Right ventricle myocardium inferior (tissue), 1 donor: ENCODE results near the gene C19orf33. TPM values are rescaled to one million over a fixed set of nuclear protein-coding genes. Genes with fewer than 3 reads are reported as not detected.
"Not testable (repeated sequence)": the region's sequence is repeated elsewhere in the genome, so short reads cannot be mapped to it uniquely, and the experiment has no call there.

Source experiments
- ATAC-seq: fragments of 200-7000 bp; cut with Tn5 transposase; one replicate; pipeline ENCODE4 v1.9.1; 2020; ENCODE audit warnings: mild to moderate bottlenecking, moderate library complexity
- DNase-seq: peaks from one replicate; pipeline ENCODE4 v3.0.0; 2021; ENCODE audit errors: missing footprints
- intact Hi-C: fragments of 100-400 bp; cut with DNase I; formaldehyde crosslinking; loops from one replicate; pipeline ENCODE4 v1.11.0; 2022
- total RNA-seq: library from RNA; stranded (reverse); fragmentation: NEBNext Ultra II Directional; extraction: Animal tissue kit (Norgen Biotek cat#: 25700); gene quantifications from one replicate; pipeline ENCODE4 v1.2.1, GENCODE V29; 2021
- donor health status: DM: no; HTN: yes; CAD: no; lungs with severe emphysema.

The C19orf33 gene
- total RNA-seq, 1 donor from 2014 or later, result 6.7 TPM

GRCh38 chr19:38323291-38323690 lies 19.2 kb downstream of the C19orf33 start:
- no peak for DNase-seq
- no peak for ATAC-seq
- intact Hi-C loops, result no loop called here

- DNase-seq, result no peak
- ATAC-seq, result no peak
- intact Hi-C loops, result no loop called here
These were observed 20.4 kb downstream of the C19orf33 start for GRCh38 chr19:38324431-38324830.

- DNase-seq (no peak), ATAC-seq (no peak)
- intact Hi-C loops, result no loop called here
These were observed 22.5 kb downstream of the C19orf33 start for GRCh38 chr19:38326591-38326990.

GRCh38 chr19:38329651-38330050 lies 25.6 kb downstream of the C19orf33 start:
- intact Hi-C loops, result no loop called here
- DNase-seq (no peak), ATAC-seq (no peak)

GRCh38 chr19:38331728-38332127 lies 27.7 kb downstream of the C19orf33 start:
- intact Hi-C loops, result no loop called here
- ATAC-seq, result no peak
- DNase-seq, result no peak

GRCh38 chr19:38333245-38333644 lies 29.2 kb downstream of the C19orf33 start:
- DNase-seq (no peak), ATAC-seq (no peak)
- intact Hi-C loops, result no loop called here

- intact Hi-C loops, result loop anchor here (1.0 to 2.0 kb wide), 3 partner anchors 38 to 429 kb away; partner anchors contain the start of genes PSMD8, SIPA1L3 and WDR87
- ATAC-seq, result peak; percentile 93
These were observed 32.0 kb downstream of the C19orf33 start for GRCh38 chr19:38335949-38336637.

GRCh38 chr19:38336638-38337359 lies 32.7 kb downstream of the C19orf33 start:
- ATAC-seq, result peak; percentile 84

More at GRCh38 chr19:38335949-38336637, 32.0 kb downstream of the C19orf33 start:
- peak; percentile 97 for DNase-seq

GRCh38 chr19:38337360-38337653 lies 33.3 kb downstream of the C19orf33 start:
- intact Hi-C loops, result no loop called here

More at GRCh38 chr19:38336638-38337359, 32.7 kb downstream of the C19orf33 start:
- intact Hi-C loops, result no loop called here
- DNase-seq, result peak; percentile 97

GRCh38 chr19:38339011-38339410 lies 35.0 kb downstream of the C19orf33 start:
- intact Hi-C loops, result not testable (repeated sequence)

More at GRCh38 chr19:38337360-38337653, 33.3 kb downstream of the C19orf33 start:
- no peak for DNase-seq
- ATAC-seq, result no peak

GRCh38 chr19:38340927-38341326 lies 36.9 kb downstream of the C19orf33 start:
- ATAC-seq, result no peak
- no peak for DNase-seq
- intact Hi-C loops, result no loop called here

More at GRCh38 chr19:38339011-38339410, 35.0 kb downstream of the C19orf33 start:
- DNase-seq, ATAC-seq: not testable (repeated sequence)

- ATAC-seq (no peak), DNase-seq (no peak)
- intact Hi-C loops, result no loop called here
These were observed 42.8 kb downstream of the C19orf33 start for GRCh38 chr19:38346837-38347236.

GRCh38 chr19:38350883-38351282 lies 46.8 kb downstream of the C19orf33 start:
- no peak for DNase-seq
- intact Hi-C loops, result no loop called here
- no peak for ATAC-seq

GRCh38 chr19:38351865-38352395 lies 47.9 kb downstream of the C19orf33 start:
- DNase-seq (no peak), ATAC-seq (no peak)
- intact Hi-C loops, result no loop called here

- intact Hi-C loops, result no loop called here
- no peak for ATAC-seq
- DNase-seq, result no peak
These were observed 48.6 kb downstream of the C19orf33 start for GRCh38 chr19:38352611-38353010.

Other genes with a start within 250 kb of the C19orf33 start
- 0.11 TPM for gene DPF1, start 80.0 kb upstream of the C19orf33 start, total RNA-seq
- 35.9 TPM for gene PPP1R14A, start 47.9 kb upstream of the C19orf33 start, total RNA-seq
- 9.1 TPM for gene SPINT2, start 39.7 kb upstream of the C19orf33 start, total RNA-seq
- 34.7 TPM for gene YIF1B, start 11.7 kb downstream of the C19orf33 start, total RNA-seq
- 7.2 TPM for gene KCNK6, start 15.6 kb downstream of the C19orf33 start, total RNA-seq
- gene CATSPERG, start 31.6 kb downstream of the C19orf33 start, total RNA-seq, result 0.84 TPM
- gene PSMD8, start 70.3 kb downstream of the C19orf33 start, total RNA-seq, result 280 TPM
- not detected for gene GGN, start 83.8 kb downstream of the C19orf33 start, total RNA-seq
- gene SPRED3, start 84.4 kb downstream of the C19orf33 start, total RNA-seq, result 0.16 TPM
- 15.1 TPM for gene FAM98C, start 98.8 kb downstream of the C19orf33 start, total RNA-seq
- 1.7 TPM for gene RASGRP4, start 122.0 kb downstream of the C19orf33 start, total RNA-seq
- gene RYR1, start 129.4 kb downstream of the C19orf33 start, total RNA-seq, result 0.81 TPM